H1 (cell line): ENCODE data around the gene ARHGAP24. TPM values are rescaled to one million over a fixed set of nuclear protein-coding genes. Genes with fewer than 3 reads are reported as not detected.

Experiments used
- CTCF ChIA-PET: fragments of 300-600 bp; sonication (Branson Sonifier 250); formaldehyde crosslinking; loops from one replicate; lab custom pipeline; 2021; ENCODE audit not compliant: partially characterized antibody; lab: Charles Lee
- POLR2A ChIA-PET: fragments of 300-600 bp; sonication (Branson Sonifier 250); formaldehyde crosslinking; loops from one replicate; lab custom pipeline; 2021; ENCODE audit warnings: inconsistent platforms; ENCODE audit not compliant: partially characterized antibody; lab: Charles Lee
- DNase-seq, 2 experiments: peaks; one replicate each; pipeline versions ENCODE4 v3.0.0 to v3.0.0-alpha.2; 2010 to 2022; ENCODE audit warnings: low spot score in 2 of 2, low read depth in 1 of 2, mixed read lengths in 1 of 2
- FAIRE-seq: peaks from 2 replicates; lab custom pipeline; 2011; peaks lifted over from hg19 to GRCh38; lab: Jason Lieb, UNC
- H2AFZ ChIP-seq: 2 replicates; pipeline ENCODE4 v1.8.1; 2012; ENCODE audit warnings: low read length, inconsistent platforms
- H2AK5ac ChIP-seq: 2 replicates; pipeline ENCODE4 v1.6.1; 2013; ENCODE audit warnings: low read depth, low read length
- H2BK120ac ChIP-seq: replicated peaks from 2 replicates; pipeline ENCODE3; 2013; ENCODE audit warnings: low read depth, low read length, inconsistent platforms
- H2BK12ac ChIP-seq: 2 replicates; pipeline ENCODE4 v1.6.1; 2013; ENCODE audit warnings: low read depth, low read length
- H2BK15ac ChIP-seq: 2 replicates; pipeline ENCODE4 v1.6.1; 2013; ENCODE audit warnings: low read length
- H2BK20ac ChIP-seq: 2 replicates; pipeline ENCODE4 v1.6.1; 2013; ENCODE audit warnings: low read length
- H2BK5ac ChIP-seq: 2 replicates; pipeline ENCODE4 v1.6.1; 2013; ENCODE audit warnings: low read depth, low read length
- H3K14ac ChIP-seq: 2 replicates; pipeline ENCODE4 v1.6.1; 2013; ENCODE audit warnings: inconsistent platforms; ENCODE audit not compliant: insufficient read length
- H3K18ac ChIP-seq: 2 replicates; pipeline ENCODE4 v1.6.1; 2013; ENCODE audit warnings: low read length; ENCODE audit errors: extremely low read depth
- H3K23ac ChIP-seq: 2 replicates; pipeline ENCODE4 v1.6.1; 2013; ENCODE audit warnings: inconsistent platforms; ENCODE audit not compliant: insufficient read length
- H3K23me2 ChIP-seq: 2 replicates; pipeline ENCODE4 v1.6.1; 2013; ENCODE audit warnings: low read depth, low read length
- H3K27ac ChIP-seq: 2 replicates; pipeline ENCODE4 v1.6.1; 2011; ENCODE audit warnings: low read depth, low read length, inconsistent platforms
- H3K27me3 ChIP-seq, 4 experiments: replicated peaks in 1 of 4; 1 replicate in 1 of 4; 2 replicates in 3 of 4; pipeline versions ENCODE4 v1.6.1 to v1.8.1; 2011 to 2013; ENCODE audit warnings: low read length in 3 of 4, mild to moderate bottlenecking in 3 of 4, inconsistent platforms in 2 of 4, mixed read lengths in 2 of 4, moderate library complexity in 1 of 4; ENCODE audit not compliant: control insufficient read depth in 3 of 4, insufficient read depth in 3 of 4; ENCODE audit errors: extremely low read depth in 1 of 4
- H3K36me3 ChIP-seq, 4 experiments: 2 replicates each; pipeline versions ENCODE4 v1.6.1 to v1.8.1; 2011 to 2013; ENCODE audit warnings: mild to moderate bottlenecking in 4 of 4, low read length in 3 of 4, moderate library complexity in 2 of 4, control low read depth in 1 of 4, inconsistent platforms in 1 of 4; ENCODE audit not compliant: insufficient read depth in 4 of 4, control insufficient read depth in 2 of 4
- H3K4ac ChIP-seq: replicated peaks from 2 replicates; pipeline ENCODE3; 2013; ENCODE audit warnings: low read length, low read depth, mixed read lengths, inconsistent platforms; ENCODE audit not compliant: insufficient read length
- H3K4me1 ChIP-seq, 4 experiments: replicated peaks in 1 of 4; 1 replicate in 1 of 4; 2 replicates in 3 of 4; pipeline versions ENCODE4 v1.6.1 to v1.8.1; 2011 to 2013; ENCODE audit warnings: low read length in 3 of 4, inconsistent platforms in 2 of 4, mixed read lengths in 1 of 4; ENCODE audit not compliant: insufficient read depth in 4 of 4, control insufficient read depth in 3 of 4
- H3K4me2 ChIP-seq, 2 experiments: 2 replicates each; pipeline versions ENCODE4 v1.6.1 to v1.8.1; 2011 to 2013; ENCODE audit warnings: low read depth in 2 of 2, low read length in 2 of 2, control low read depth in 1 of 2, inconsistent platforms in 1 of 2, mild to moderate bottlenecking in 1 of 2; ENCODE audit not compliant: insufficient read depth in 1 of 2
- H3K4me3 ChIP-seq, 4 experiments: fragments of 200-600, 300-600 bp in 1 of 4; sonication (generic), shearing (Covaris generic), sonication (Bioruptor Twin) in 1 of 4; 2 replicates each; pipeline versions ENCODE4 v1.5.1 to v1.8.1; 2011 to 2016; ENCODE audit warnings: low read length in 4 of 4, low read depth in 3 of 4, control low read depth in 2 of 4, inconsistent platforms in 2 of 4, mild to moderate bottlenecking in 2 of 4, mixed read lengths in 1 of 4, moderate library complexity in 1 of 4; ENCODE audit not compliant: insufficient read depth in 2 of 4; ENCODE audit errors: extremely low read depth in 1 of 4
- H3K56ac ChIP-seq: replicated peaks from 2 replicates; pipeline ENCODE3; 2013; ENCODE audit warnings: low read depth, mild to moderate bottlenecking, mixed read lengths, low read length, inconsistent platforms; ENCODE audit not compliant: insufficient read length
- H3K79me1 ChIP-seq: 2 replicates; pipeline ENCODE4 v1.6.1; 2013; ENCODE audit warnings: low read depth, low read length, control low read depth
- H3K79me2 ChIP-seq, 2 experiments: 2 replicates each; pipeline versions ENCODE4 v1.6.1 to v1.8.1; 2012 to 2013; ENCODE audit warnings: low read length in 2 of 2, mild to moderate bottlenecking in 2 of 2, inconsistent platforms in 1 of 2; ENCODE audit not compliant: insufficient read depth in 2 of 2, control insufficient read depth in 1 of 2
- H3K9ac ChIP-seq, 4 experiments: replicated peaks in 1 of 4; 1 replicate in 1 of 4; 2 replicates in 3 of 4; pipeline versions ENCODE4 v1.6.1 to v1.8.1; 2011 to 2013; ENCODE audit warnings: low read depth in 3 of 4, low read length in 3 of 4, control low read depth in 2 of 4, mild to moderate bottlenecking in 2 of 4, moderate library complexity in 2 of 4, inconsistent platforms in 1 of 4; ENCODE audit errors: extremely low read depth in 1 of 4
- H3K9me3 ChIP-seq, 2 experiments: 2 replicates each; pipeline versions ENCODE4 v1.6.1 to v1.8.1; 2012 to 2013; ENCODE audit warnings: mild to moderate bottlenecking in 2 of 2, moderate library complexity in 2 of 2, control low read depth in 1 of 2, inconsistent platforms in 1 of 2, low read depth in 1 of 2, low read length in 1 of 2, mixed read lengths in 1 of 2; ENCODE audit not compliant: insufficient read depth in 2 of 2
- H4K20me1 ChIP-seq, 2 experiments: replicated peaks in 1 of 2; 2 replicates each; pipeline versions ENCODE3 to v1.8.1; 2011 to 2013; ENCODE audit warnings: inconsistent platforms in 2 of 2, low read length in 2 of 2, mild to moderate bottlenecking in 1 of 2; ENCODE audit not compliant: insufficient read depth in 2 of 2, control insufficient read depth in 1 of 2
- H4K5ac ChIP-seq: 2 replicates; pipeline ENCODE4 v1.6.1; 2013; ENCODE audit warnings: low read length, low read depth, mixed read lengths, inconsistent platforms; ENCODE audit not compliant: insufficient read length
- H4K8ac ChIP-seq: 2 replicates; pipeline ENCODE4 v1.8.0; 2013; ENCODE audit warnings: mild to moderate bottlenecking, moderate library complexity, low read length, inconsistent platforms; ENCODE audit not compliant: insufficient read depth; ENCODE audit errors: extremely low read depth
- H4K91ac ChIP-seq: replicated peaks from 2 replicates; pipeline ENCODE3; 2013; ENCODE audit warnings: low read length, mixed read lengths, inconsistent platforms; ENCODE audit not compliant: insufficient read length
- BCL11A ChIP-seq, 2 experiments: IDR thresholded peaks; one replicate each; pipeline ENCODE4 v1.6.1; 2011; ENCODE audit warnings: low read depth in 2 of 2, low read length in 2 of 2, mild to moderate bottlenecking in 2 of 2
- CBX5 ChIP-seq: fragments of 300-800, 300-1000 bp; sonication (generic); IDR thresholded peaks from 2 replicates; pipeline ENCODE4 v1.7.1; 2016; ENCODE audit warnings: antibody characterized with exemption, low read length, low read depth
- CEBPB ChIP-seq: IDR thresholded peaks from 2 replicates; pipeline ENCODE4 v1.6.1; 2012; ENCODE audit warnings: low read depth, low read length
- EGR1 ChIP-seq: IDR thresholded peaks from 2 replicates; pipeline ENCODE4 v1.6.1; 2011; ENCODE audit warnings: low read depth, low read length, borderline replicate concordance
- EP300 ChIP-seq, 2 experiments: IDR thresholded peaks; 1 replicate in 1 of 2; 2 replicates in 1 of 2; pipeline ENCODE4 v1.6.1; 2011 to 2012; ENCODE audit warnings: low read depth in 2 of 2, low read length in 2 of 2, mild to moderate bottlenecking in 2 of 2, borderline replicate concordance in 1 of 2, inconsistent platforms in 1 of 2, moderate library complexity in 1 of 2
- GTF2F1 ChIP-seq: IDR thresholded peaks from 2 replicates; pipeline ENCODE4 v1.6.1; 2012; ENCODE audit warnings: low read depth, low read length, improper control_type of control experiment, borderline replicate concordance
- JUND ChIP-seq: IDR thresholded peaks from 2 replicates; pipeline ENCODE4 v1.6.1; 2011; ENCODE audit warnings: mild to moderate bottlenecking, improper control_type of control experiment, low read length
- NANOG ChIP-seq: IDR thresholded peaks from 2 replicates; pipeline ENCODE4 v1.6.1; 2011; ENCODE audit warnings: low read length, low read depth, mild to moderate bottlenecking, inconsistent platforms; ENCODE audit not compliant: insufficient read depth, poor library complexity, severe bottlenecking
- NRF1 ChIP-seq: IDR thresholded peaks from 2 replicates; pipeline ENCODE4 v1.6.1; 2011; ENCODE audit warnings: mild to moderate bottlenecking, low read depth, low read length, improper control_type of control experiment
- POLR2AphosphoS5 ChIP-seq: IDR thresholded peaks from 2 replicates; pipeline ENCODE4 v1.6.1; 2011; ENCODE audit warnings: low read depth, low read length
- SIN3A ChIP-seq, 2 experiments: IDR thresholded peaks in 1 of 2; conservative IDR thresholded peaks in 1 of 2; 2 replicates each; pipeline ENCODE4 v1.6.1; 2011 to 2012; ENCODE audit warnings: low read length in 2 of 2, improper control_type of control experiment in 1 of 2, low read depth in 1 of 2, mild to moderate bottlenecking in 1 of 2
- SIRT6 ChIP-seq: IDR thresholded peaks from one replicate; pipeline ENCODE4 v1.7.1; 2012; ENCODE audit warnings: low read length, inconsistent platforms
- SP1 ChIP-seq: IDR thresholded peaks from 2 replicates; pipeline ENCODE4 v1.6.1; 2011; ENCODE audit warnings: low read depth, low read length
- WGBS, 2 experiments: shearing (Covaris generic) in 1 of 2; methylation state at CpG; one replicate each; pipeline versions ENCODE4 v1.1.6 to v1.1.7; 2013 to 2015; ENCODE audit warnings: low lambda C conversion rate in 2 of 2, mixed read lengths in 2 of 2, inconsistent platforms in 1 of 2, low coverage in 1 of 2, missing lambda C conversion rate in 1 of 2; ENCODE audit not compliant: insufficient replicate concordance in 2 of 2, insufficient coverage in 1 of 2, insufficient read length in 1 of 2; ENCODE audit errors: extremely low coverage in 1 of 2, missing lambda C conversion rate in 1 of 2; 5-methylcytosine and 5-hydroxymethylcytosine counted together
- polyA plus RNA-seq, 7 experiments: library from polyadenylated mRNA; depleted of rRNA in 3 of 7; stranded (reverse) in 5 of 7; unstranded in 2 of 7; fragments of >200 nt in 5 of 7; fragments of 200-250 nt in 2 of 7; gene quantifications; 1 replicate in 5 of 7; 2 replicates in 1 of 7; 4 replicates in 1 of 7; pipeline versions ENCODE4 v1.2.1 to v1.2.3, GENCODE V29; 2011 to 2013; ENCODE audit warnings: missing spikeins in 2 of 7, mixed read lengths in 2 of 7
- total RNA-seq: library from RNA; stranded (reverse); fragmentation: NEBNext Ultra II Directional; extraction: Animal tissue kit (Norgen Biotek cat#: 25700); gene quantifications from 2 replicates; pipeline ENCODE4 v1.2.1, GENCODE V29; 2021

ARHGAP24 gene
- total and polyA plus RNA-seq, 2 of the 8 experiments (the other 6 are each of a cell fraction or from before 2014, with no cell fraction given), result 0.08 to 0.50 TPM

- Histone ChIP-seq H2BK15ac (no peak overlapping the region), H3K79me2 (no peaks in the 10 kb centered on the region), H4K20me1 (no peaks in the 10 kb centered on the region), H3K23ac (no peak overlapping the region), H3K56ac (no peak overlapping the region), H3K18ac (no peak overlapping the region), H3K4ac (no peak overlapping the region), H3K14ac (no peak overlapping the region), H3K27me3 (no peaks in the 10 kb centered on the region), H2BK120ac (no peak overlapping the region), H2BK5ac (no peak overlapping the region), H3K23me2 (no peaks in the 10 kb centered on the region), H4K8ac (no peak overlapping the region), H3K36me3 (no peaks in the 10 kb centered on the region), H3K9me3 (no peaks in the 10 kb centered on the region), H4K5ac (no peak overlapping the region), H3K27ac (no peak overlapping the region), H3K9ac (no peak overlapping the region), H2BK20ac (no peak overlapping the region), H3K4me2 (no peak overlapping the region), H3K79me1 (no peaks in the 10 kb centered on the region), H3K4me3 (no peak overlapping the region), H4K91ac (no peak overlapping the region), H2BK12ac (no peak overlapping the region), H2AK5ac (no peak overlapping the region), H2AFZ (no peak overlapping the region), H3K4me1 (peaks cover 0 to 3% (median 1%) of the 10 kb centered on the region in 4 experiments; a peak in 1 of 7 replicates)
- DNase-seq, result no peak
- POLR2A ChIA-PET, result no interaction called here
- CTCF ChIA-PET, result interaction anchor here (0.9 kb wide), 1 partner anchor 75 kb away, joined by 3 read pairs; no protein-coding TSS in a partner anchor
- WGBS, 2 experiments, result 86% methylated on average over 3 of the region's 3 CpGs; no CpG with 5 or more reads in 1 of the 2 experiments
- no peak for FAIRE-seq
- TF ChIP-seq POLR2AphosphoS5 (no peak), SIRT6 (no peak), EP300 (IDR thresholded peaks at IDR 0.05; ENCODE audit: borderline replicate concordance in 1 of 2, low read depth in 2 of 2, low read length in 2 of 2) (no peak), CBX5 (no peak), SIN3A (conservative IDR thresholded peaks at IDR 0.05 in 1 of 2, IDR thresholded peaks at IDR 0.05 in 1 of 2; ENCODE audit: low read depth in 1 of 2, low read length in 2 of 2) (no peak), JUND (no peak), EGR1 (no peak), NANOG (no peak), SP1 (no peak), NRF1 (no peak), BCL11A (IDR thresholded peaks at IDR 0.05; ENCODE audit: low read depth in 2 of 2, low read length in 2 of 2) (no peak), CEBPB (no peak), GTF2F1 (no peak)
Measured at GRCh38 chr4:85836588-85837438, 361.9 kb downstream of the ARHGAP24 start.
